ENCODE results near the gene OGDH.

DNA sequence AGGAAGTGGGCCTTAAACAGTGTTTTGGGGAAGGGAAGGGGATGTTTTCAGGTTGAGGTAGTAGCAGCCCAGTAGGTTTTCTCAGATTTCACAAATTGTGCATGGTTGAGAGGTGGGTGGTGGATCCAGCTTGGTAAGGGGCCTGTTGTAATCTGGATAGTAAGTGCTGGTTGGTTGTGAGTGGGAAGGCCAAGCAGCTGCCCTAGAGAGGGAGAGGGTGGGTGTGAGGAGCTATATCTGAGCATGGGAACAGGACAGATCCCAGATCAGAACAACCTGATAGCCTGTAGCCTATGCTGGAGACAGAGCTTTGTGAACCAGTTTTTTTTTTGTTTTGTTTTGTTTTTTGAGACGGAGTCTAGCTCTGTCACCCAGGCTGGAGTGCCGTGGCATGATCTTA is 88.3 kb downstream of the OGDH start:
- TF ChIP-seq, protein P1, sequence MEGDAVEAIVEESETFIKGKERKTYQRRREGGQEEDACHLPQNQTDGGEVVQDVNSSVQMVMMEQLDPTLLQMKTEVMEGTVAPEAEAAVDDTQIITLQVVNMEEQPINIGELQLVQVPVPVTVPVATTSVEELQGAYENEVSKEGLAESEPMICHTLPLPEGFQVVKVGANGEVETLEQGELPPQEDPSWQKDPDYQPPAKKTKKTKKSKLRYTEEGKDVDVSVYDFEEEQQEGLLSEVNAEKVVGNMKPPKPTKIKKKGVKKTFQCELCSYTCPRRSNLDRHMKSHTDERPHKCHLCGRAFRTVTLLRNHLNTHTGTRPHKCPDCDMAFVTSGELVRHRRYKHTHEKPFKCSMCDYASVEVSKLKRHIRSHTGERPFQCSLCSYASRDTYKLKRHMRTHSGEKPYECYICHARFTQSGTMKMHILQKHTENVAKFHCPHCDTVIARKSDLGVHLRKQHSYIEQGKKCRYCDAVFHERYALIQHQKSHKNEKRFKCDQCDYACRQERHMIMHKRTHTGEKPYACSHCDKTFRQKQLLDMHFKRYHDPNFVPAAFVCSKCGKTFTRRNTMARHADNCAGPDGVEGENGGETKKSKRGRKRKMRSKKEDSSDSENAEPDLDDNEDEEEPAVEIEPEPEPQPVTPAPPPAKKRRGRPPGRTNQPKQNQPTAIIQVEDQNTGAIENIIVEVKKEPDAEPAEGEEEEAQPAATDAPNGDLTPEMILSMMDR (IDR thresholded peaks at IDR 0.05): no peak
- TF ChIP-seq POLR2AphosphoS5 (IDR thresholded peaks at IDR 0.05): no peak

Data from suprapubic skin (tissue), 3 donors.